Sigmoid colon (tissue), 7 donors: ENCODE measurements around the gene FOXR1. TPM values are rescaled to one million over a fixed set of nuclear protein-coding genes. Genes with fewer than 3 reads are reported as not detected.

Experiments used
- DNase-seq: peaks from one replicate; pipeline ENCODE4 v3.0.0-alpha.2; 2019
- H3K27ac ChIP-seq, 4 donors: fragments of 200-600 bp; sonication (generic); one replicate each; pipeline ENCODE4 v1.5.1; 2016 to 2019; ENCODE audit warnings: mild to moderate bottlenecking in 1 of 4
- H3K27me3 ChIP-seq, 3 donors: fragments of 200-600 bp; sonication (generic); one replicate each; pipeline ENCODE4 v1.5.1; 2019; ENCODE audit warnings: mild to moderate bottlenecking in 1 of 3
- H3K36me3 ChIP-seq, 4 donors: fragments of 200-600 bp; sonication (generic); one replicate each; pipeline ENCODE4 v1.5.1; 2016 to 2019
- H3K4me1 ChIP-seq, 4 donors: fragments of 200-600 bp; sonication (generic); one replicate each; pipeline ENCODE4 v1.5.1; 2017 to 2019
- H3K4me3 ChIP-seq, 4 donors: fragments of 200-600 bp; sonication (generic); one replicate each; pipeline ENCODE4 v1.5.1; 2017 to 2019; ENCODE audit warnings: mild to moderate bottlenecking in 2 of 4, moderate library complexity in 1 of 4
- H3K9me3 ChIP-seq, 4 donors: fragments of 200-600 bp in 3 of 4; sonication (generic) in 3 of 4; one replicate each; pipeline versions ENCODE4 v1.5.1 to v1.6.1; 2013 to 2019
- CTCF ChIP-seq, 4 experiments: fragments of 450-650 bp in 3 of 4; fragments of 200-600 bp in 1 of 4; IDR thresholded peaks; one replicate each; pipeline ENCODE4 v1.5.1; 2016 to 2019; ENCODE audit warnings: antibody characterized with exemption in 4 of 4, mild to moderate bottlenecking in 3 of 4, moderate library complexity in 2 of 4
- EP300 ChIP-seq, 4 donors: sonication (generic); formaldehyde crosslinking; IDR thresholded peaks; one replicate each; pipeline ENCODE4 v1.6.1; 2017; ENCODE audit warnings: antibody characterized with exemption in 4 of 4
- POLR2A ChIP-seq, 2 donors: fragments of 450-650 bp; IDR thresholded peaks; one replicate each; pipeline ENCODE4 v1.6.1; 2016; ENCODE audit warnings: antibody characterized with exemption in 2 of 2, mild to moderate bottlenecking in 2 of 2, moderate library complexity in 2 of 2
- POLR2AphosphoS5 ChIP-seq, 4 donors: sonication (generic); formaldehyde crosslinking; IDR thresholded peaks; one replicate each; pipeline ENCODE4 v1.6.1; 2017; ENCODE audit warnings: antibody characterized with exemption in 4 of 4
- WGBS, 2 donors: extraction: QIAGEN DNeasy Blood & Tissue Kit; methylation state at CpG; one replicate each; pipeline ENCODE4 v1.1.7; 2013; 5-methylcytosine and 5-hydroxymethylcytosine counted together
- intact Hi-C: fragments of 100-400 bp; cut with DNase I; formaldehyde crosslinking; loops from one replicate; pipeline ENCODE4 v1.15.1; 2023
- polyA plus RNA-seq, 3 donors: library from polyadenylated mRNA; stranded (reverse); fragments of 200-250 nt; gene quantifications; one replicate each; pipeline ENCODE4 v1.2.3, GENCODE V29; 2013
- total RNA-seq, 4 donors: library from RNA; depleted of rRNA; stranded (reverse); fragments of >200 nt; gene quantifications; one replicate each; pipeline ENCODE4 v1.1.0, GENCODE V29; 2016
- donor health status: healthy with polysubstance abuse.
- donor health status: Bipolar disorder and iron deficiency.
- donor health status: healthy.

FOXR1 gene
- total RNA-seq: not detected
- polyA plus RNA-seq: not detected

GRCh38 chr11:118971646-118972045 lies at the start of gene FOXR1:
TSS of gene FOXR1 (plus strand) at chr11:118971761. CDS start at chr11:118971932, 171 bp downstream.
- Histone ChIP-seq H3K4me1 (no peaks in the 10 kb centered on the region), H3K36me3 (no peaks in the 10 kb centered on the region), H3K4me3 (no peak within 1 kb of the TSS), H3K27me3 (peaks cover 0 to 15% (median 8%) of the 10 kb centered on the region in 3 donors), H3K27ac (no peak within 1 kb of the TSS), H3K9me3 (no peaks in the 10 kb centered on the region)
- 55 to 68% methylated on average over 33 of the region's 33 CpGs for WGBS, 2 donors
- no peak for DNase-seq
- intact Hi-C loops: no loop called here
- TF ChIP-seq EP300 (IDR thresholded peaks at IDR 0.05): no peak
- TF ChIP-seq POLR2A (IDR thresholded peaks at IDR 0.05): no peak
- no peak for TF ChIP-seq CTCF (IDR thresholded peaks at IDR 0.05)
- no peak for TF ChIP-seq POLR2AphosphoS5 (IDR thresholded peaks at IDR 0.05)

- 7 to 33% methylated on average over 20 of the region's 20 CpGs for WGBS, 2 donors
- H3K36me3 ChIP-seq: no peaks in the 10 kb centered on the region
- H3K4me1 ChIP-seq: peaks cover 0 to 84% (median 81%) of the 10 kb centered on the region in 4 donors
- H3K9me3 ChIP-seq: no peaks in the 10 kb centered on the region
- peak overlapping the region; percentile 88 to 98 (median 90) for H3K4me3 ChIP-seq
- no peaks in the 10 kb centered on the region for H3K27me3 ChIP-seq
- peak; percentile 96 for DNase-seq
- H3K27ac ChIP-seq: peak overlapping the region; percentile 95 to 100 (median 100)
- peak in 2 of 4 donors; percentile 69 to 80 for TF ChIP-seq EP300 (IDR thresholded peaks at IDR 0.05)
- TF ChIP-seq POLR2AphosphoS5 (IDR thresholded peaks at IDR 0.05): peak; percentile 75 to 91 (median 88)
- peak; percentile 43 to 75 for TF ChIP-seq POLR2A (IDR thresholded peaks at IDR 0.05)
- TF ChIP-seq CTCF (IDR thresholded peaks at IDR 0.05): no peak
- intact Hi-C loops: no loop called here
Measured at GRCh38 chr11:118921929-118922744, 49.4 kb upstream of the FOXR1 start.

GRCh38 chr11:118922745-118923627 lies 48.6 kb upstream of the FOXR1 start:
- Histone ChIP-seq H3K36me3 (no peaks in the 10 kb centered on the region), H3K27ac (peak overlapping the region; percentile 95 to 100 (median 100)), H3K9me3 (no peaks in the 10 kb centered on the region), H3K27me3 (no peaks in the 10 kb centered on the region), H3K4me3 (peak overlapping the region; percentile 88 to 98 (median 90)), H3K4me1 (peaks cover 0 to 82% (median 81%) of the 10 kb centered on the region in 4 donors)
- 39 to 52% methylated on average over 9 of the region's 9 CpGs for WGBS, 2 donors
- no peak for TF ChIP-seq EP300 (IDR thresholded peaks at IDR 0.05)
- no peak for TF ChIP-seq CTCF (IDR thresholded peaks at IDR 0.05)
- TF ChIP-seq POLR2AphosphoS5 (IDR thresholded peaks at IDR 0.05): no peak
- TF ChIP-seq POLR2A (IDR thresholded peaks at IDR 0.05): no peak
- intact Hi-C loops: no loop called here
- peak; percentile 65 for DNase-seq

- Histone ChIP-seq H3K4me3 (peak overlapping the region; percentile 88 to 98 (median 90)), H3K9me3 (no peaks in the 10 kb centered on the region), H3K36me3 (no peaks in the 10 kb centered on the region), H3K27ac (peak overlapping the region; percentile 95 to 100 (median 100)), H3K4me1 (peaks cover 0 to 78% (median 72%) of the 10 kb centered on the region in 4 donors), H3K27me3 (no peaks in the 10 kb centered on the region)
- peak; percentile 65 for DNase-seq
- no peak for TF ChIP-seq POLR2A (IDR thresholded peaks at IDR 0.05)
- TF ChIP-seq CTCF (IDR thresholded peaks at IDR 0.05): no peak
- no peak for TF ChIP-seq POLR2AphosphoS5 (IDR thresholded peaks at IDR 0.05)
- no peak for TF ChIP-seq EP300 (IDR thresholded peaks at IDR 0.05)
- intact Hi-C loops: loop anchor here (2.0 kb wide), 1 partner anchor 133 kb away; the partner anchor contains the start of gene DDX6
- 6 to 14% methylated on average over 7 of the region's 7 CpGs for WGBS, 2 donors
Measured at GRCh38 chr11:118923721-118924587, 47.6 kb upstream of the FOXR1 start.
